ENCODE data around the gene ESM1. TPM values are rescaled to one million over a fixed set of nuclear protein-coding genes. Genes with fewer than 3 reads are reported as not detected.
"Not testable (repeated sequence)": the region's sequence is repeated elsewhere in the genome, so short reads cannot be mapped to it uniquely, and the experiment has no call there.

Gene ESM1
- polyA plus RNA-seq, 1 donor from 2014 or later: not detected

- no peak overlapping the region for H3K4me3 ChIP-seq (ENCODE audit: low read length)
- no peak overlapping the region for H3K27ac ChIP-seq (ENCODE audit: low read length)
- H3K79me2 ChIP-seq (replicated peaks; ENCODE audit: insufficient read depth, low read length): no peaks in the 10 kb centered on the region
- no peak overlapping the region for H3K9ac ChIP-seq (ENCODE audit: low read length)
- TF ChIP-seq REST (IDR thresholded peaks at IDR 0.05; ENCODE audit: borderline replicate concordance) (no peak), TAF1 (IDR thresholded peaks at IDR 0.05; ENCODE audit: low read depth) (no peak)
- H3K4me2 ChIP-seq (ENCODE audit: low read length): no peak overlapping the region
- H2AFZ ChIP-seq (ENCODE audit: low read depth, low read length): no peak overlapping the region
- no peaks in the 10 kb centered on the region for H3K9me2 ChIP-seq (ENCODE audit: insufficient read depth, low read length)
- no peaks in the 10 kb centered on the region for H3F3A ChIP-seq (ENCODE audit: insufficient read depth, low read length, poor library complexity, severe bottlenecking)
- H3K27me3 ChIP-seq (ENCODE audit: insufficient read depth, low read depth, low read length): no peaks in the 10 kb centered on the region
- no peaks in the 10 kb centered on the region for H3K36me3 ChIP-seq (ENCODE audit: insufficient read depth, low read length)
- H4K20me1 ChIP-seq (ENCODE audit: insufficient read depth): no peaks in the 10 kb centered on the region
- H3K9me3 ChIP-seq (ENCODE audit: low read length): no peaks in the 10 kb centered on the region
Observed at GRCh38 chr5:55021821-55022220, 36.4 kb upstream of the ESM1 start.

DNA sequence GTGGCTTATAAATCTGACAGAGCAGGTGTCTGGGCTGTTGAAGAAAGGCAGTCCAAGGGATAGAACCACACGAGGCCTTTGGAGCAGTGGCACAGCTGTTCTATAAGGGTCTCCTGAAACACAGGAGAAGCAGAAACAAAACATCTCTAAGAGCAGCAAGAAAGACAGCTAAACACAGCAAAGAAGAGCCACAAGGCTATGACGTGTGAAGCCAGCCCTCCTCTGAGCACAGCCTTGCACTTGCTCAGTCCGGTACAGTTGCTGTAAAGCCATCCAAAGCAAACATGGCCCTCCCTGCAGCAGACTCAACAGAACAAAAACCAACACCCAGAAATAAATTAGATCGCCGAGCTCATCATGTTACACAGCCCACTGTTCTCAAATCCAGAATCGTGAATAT is 36.0 kb upstream of the ESM1 start:
- Histone ChIP-seq H3K4me3 (ENCODE audit: low read length) (no peak overlapping the region), H3K9me2 (ENCODE audit: insufficient read depth, low read length) (no peaks in the 10 kb centered on the region), H3F3A (ENCODE audit: insufficient read depth, low read length, poor library complexity, severe bottlenecking) (no peaks in the 10 kb centered on the region), H4K20me1 (ENCODE audit: insufficient read depth) (no peaks in the 10 kb centered on the region), H3K79me2 (replicated peaks; ENCODE audit: insufficient read depth, low read length) (no peaks in the 10 kb centered on the region), H3K27ac (ENCODE audit: low read length) (no peak overlapping the region), H3K36me3 (ENCODE audit: insufficient read depth, low read length) (no peaks in the 10 kb centered on the region), H3K9ac (ENCODE audit: low read length) (no peak overlapping the region), H3K4me2 (ENCODE audit: low read length) (no peak overlapping the region), H3K27me3 (ENCODE audit: insufficient read depth, low read depth, low read length) (no peaks in the 10 kb centered on the region), H3K9me3 (ENCODE audit: low read length) (no peaks in the 10 kb centered on the region), H2AFZ (ENCODE audit: low read depth, low read length) (no peak overlapping the region)
- TF ChIP-seq TAF1 (IDR thresholded peaks at IDR 0.05; ENCODE audit: low read depth) (no peak), POLR2AphosphoS5 (IDR thresholded peaks at IDR 0.05) (no peak), SMC3 (conservative IDR thresholded peaks at IDR 0.05; ENCODE audit: poor library complexity) (no peak), EZH2 (IDR thresholded peaks at IDR 0.05; ENCODE audit: borderline replicate concordance, insufficient read depth, low read length, poor library complexity, severe bottlenecking) (no peak), EP300 (conservative IDR thresholded peaks at IDR 0.05; ENCODE audit: poor library complexity, severe bottlenecking) (no peak), MXI1 (conservative IDR thresholded peaks at IDR 0.05; ENCODE audit: poor library complexity, severe bottlenecking) (no peak), RAD21 (conservative IDR thresholded peaks at IDR 0.05) (no peak), REST (IDR thresholded peaks at IDR 0.05; ENCODE audit: borderline replicate concordance) (no peak)
- TF ChIP-seq, protein P1, sequence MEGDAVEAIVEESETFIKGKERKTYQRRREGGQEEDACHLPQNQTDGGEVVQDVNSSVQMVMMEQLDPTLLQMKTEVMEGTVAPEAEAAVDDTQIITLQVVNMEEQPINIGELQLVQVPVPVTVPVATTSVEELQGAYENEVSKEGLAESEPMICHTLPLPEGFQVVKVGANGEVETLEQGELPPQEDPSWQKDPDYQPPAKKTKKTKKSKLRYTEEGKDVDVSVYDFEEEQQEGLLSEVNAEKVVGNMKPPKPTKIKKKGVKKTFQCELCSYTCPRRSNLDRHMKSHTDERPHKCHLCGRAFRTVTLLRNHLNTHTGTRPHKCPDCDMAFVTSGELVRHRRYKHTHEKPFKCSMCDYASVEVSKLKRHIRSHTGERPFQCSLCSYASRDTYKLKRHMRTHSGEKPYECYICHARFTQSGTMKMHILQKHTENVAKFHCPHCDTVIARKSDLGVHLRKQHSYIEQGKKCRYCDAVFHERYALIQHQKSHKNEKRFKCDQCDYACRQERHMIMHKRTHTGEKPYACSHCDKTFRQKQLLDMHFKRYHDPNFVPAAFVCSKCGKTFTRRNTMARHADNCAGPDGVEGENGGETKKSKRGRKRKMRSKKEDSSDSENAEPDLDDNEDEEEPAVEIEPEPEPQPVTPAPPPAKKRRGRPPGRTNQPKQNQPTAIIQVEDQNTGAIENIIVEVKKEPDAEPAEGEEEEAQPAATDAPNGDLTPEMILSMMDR (IDR thresholded peaks at IDR 0.05; ENCODE audit: poor library complexity, severe bottlenecking): no peak

DNA sequence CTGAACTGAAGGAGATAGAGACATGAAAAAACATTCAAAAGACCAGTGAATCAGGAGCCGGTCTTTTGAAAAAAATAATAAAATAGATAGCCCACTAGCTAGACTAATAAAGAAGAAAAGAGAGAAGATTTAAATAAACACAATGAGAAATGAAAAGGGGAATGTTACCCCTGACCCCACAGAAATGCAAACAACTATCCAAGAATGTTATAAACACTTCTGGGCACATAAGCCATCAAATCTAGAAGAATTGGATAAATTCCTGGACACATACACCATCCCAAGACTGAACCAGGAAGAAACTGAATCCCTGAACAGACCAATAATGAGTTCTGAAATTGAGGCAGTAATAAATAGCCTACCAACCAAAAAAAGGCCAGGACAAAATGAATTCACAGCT is 24.8 kb upstream of the ESM1 start:
- not testable (repeated sequence) for H4K20me1 ChIP-seq (ENCODE audit: insufficient read depth); H3K27me3 ChIP-seq (ENCODE audit: insufficient read depth, low read depth, low read length); H3K9ac ChIP-seq (ENCODE audit: low read length); H2AFZ ChIP-seq (ENCODE audit: low read depth, low read length); H3K4me2 ChIP-seq (ENCODE audit: low read length); H3K9me2 ChIP-seq (ENCODE audit: insufficient read depth, low read length); H3F3A ChIP-seq (ENCODE audit: insufficient read depth, low read length, poor library complexity, severe bottlenecking); H3K36me3 ChIP-seq (ENCODE audit: insufficient read depth, low read length); H3K79me2 ChIP-seq (replicated peaks; ENCODE audit: insufficient read depth, low read length); H3K27ac ChIP-seq (ENCODE audit: low read length); H3K9me3 ChIP-seq (ENCODE audit: low read length); H3K4me3 ChIP-seq (ENCODE audit: low read length)
